Measurements from ENCODE around the gene APOBEC3B. TPM values are rescaled to one million over a fixed set of nuclear protein-coding genes. Genes with fewer than 3 reads are reported as not detected.
"Not testable (repeated sequence)": the region's sequence is repeated elsewhere in the genome, so short reads cannot be mapped to it uniquely, and the experiment has no call there.

Gene APOBEC3B
- total RNA-seq, 2 experiments from 2014 or later, result 12.1 to 13.3 TPM

GRCh38 chr22:39008271-39008850 lies 26.2 kb downstream of the APOBEC3B start:
- H3K27me3 Mint-ChIP-seq (ENCODE audit: low read depth); H3K36me3 Mint-ChIP-seq (ENCODE audit: low read depth); POLR2A ChIA-PET; H3K4me3 Mint-ChIP-seq; DNase-seq; ATAC-seq; H3K27ac Mint-ChIP-seq; H3K9me3 Mint-ChIP-seq (ENCODE audit: insufficient read depth): not testable (repeated sequence)
- H3K4me1 Mint-ChIP-seq (ENCODE audit: low read depth), result peaks cover 16% of the 10 kb centered on the region
- CTCF ChIA-PET, result interaction anchor here (1.5 to 1.9 kb wide), 2 partner anchors 138 to 163 kb away, joined by 4 to 5 read pairs; no protein-coding TSS in a partner anchor

- Mint-ChIP-seq H3K36me3 (ENCODE audit: low read depth) (peaks cover 11% of the 10 kb centered on the region), H3K9me3 (ENCODE audit: insufficient read depth) (peaks cover 2% of the 10 kb centered on the region), H3K27me3 (ENCODE audit: low read depth) (no peaks in the 10 kb centered on the region), H3K27ac (no peak overlapping the region), H3K4me3 (no peak overlapping the region), H3K4me1 (ENCODE audit: low read depth) (peaks cover 25% of the 10 kb centered on the region)
- DNase-seq (no peak), ATAC-seq (no peak)
- CTCF ChIA-PET, result no interaction called here
- POLR2A ChIA-PET, result no interaction called here
These were observed 28.8 kb downstream of the APOBEC3B start for GRCh38 chr22:39010946-39011345.

- peak overlapping the region; percentile 50 for H3K4me3 Mint-ChIP-seq
- H3K9me3 Mint-ChIP-seq (ENCODE audit: insufficient read depth), result peaks cover 2% of the 10 kb centered on the region
- peaks cover 34% of the 10 kb centered on the region for H3K4me1 Mint-ChIP-seq (ENCODE audit: low read depth)
- ChIA-PET CTCF (interaction anchor here (1.0 to 2.6 kb wide), 6 partner anchors 10 to 304 kb away, joined by 3 to 10 read pairs (median 5); partner anchors contain the start of gene APOBEC3B), POLR2A (interaction anchor here (0.8 kb wide), 1 partner anchor 307 kb away, joined by 5 read pairs; the partner anchor contains the start of gene RPL3)
- H3K27me3 Mint-ChIP-seq (ENCODE audit: low read depth), result no peaks in the 10 kb centered on the region
- peak overlapping the region; percentile 71 for H3K27ac Mint-ChIP-seq
- no peak for ATAC-seq
- H3K36me3 Mint-ChIP-seq (ENCODE audit: low read depth), result peaks cover 20% of the 10 kb centered on the region
- DNase-seq, result no peak
These were observed 30.7 kb downstream of the APOBEC3B start for GRCh38 chr22:39012533-39013511.

DNA sequence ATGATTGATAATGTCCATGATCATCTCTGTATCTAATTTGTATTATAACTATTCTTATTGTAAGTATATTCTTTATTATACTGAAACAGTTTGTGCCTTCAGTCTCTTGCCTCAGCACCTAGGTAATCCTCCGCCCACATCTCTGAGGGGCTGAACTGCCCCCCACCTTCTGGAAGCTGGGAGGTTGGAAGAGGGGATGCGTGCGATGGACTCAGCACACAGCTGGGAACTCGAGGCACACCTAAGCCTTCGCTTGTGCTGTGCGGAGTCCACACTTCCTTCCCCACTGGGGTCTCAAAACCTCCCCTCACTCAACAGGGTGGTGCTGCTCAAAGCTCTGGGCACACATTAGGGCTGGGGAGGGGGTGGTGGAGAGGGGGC lies 31.4 kb downstream of the APOBEC3B start:
- not testable (repeated sequence) for DNase-seq; H3K9me3 Mint-ChIP-seq (ENCODE audit: insufficient read depth); H3K27me3 Mint-ChIP-seq (ENCODE audit: low read depth); ATAC-seq
- Mint-ChIP-seq H3K36me3 (ENCODE audit: low read depth) (peaks cover 26% of the 10 kb centered on the region), H3K27ac (peak overlapping the region; percentile 97), H3K4me3 (peak overlapping the region; percentile 97), H3K4me1 (ENCODE audit: low read depth) (peaks cover 38% of the 10 kb centered on the region)
- CTCF ChIA-PET, result interaction anchor here (1.0 to 2.6 kb wide), 6 partner anchors 11 to 303 kb away, joined by 3 to 10 read pairs (median 5); partner anchors contain the start of gene APOBEC3B
- POLR2A ChIA-PET, result interaction anchor here (0.8 kb wide), 1 partner anchor 306 kb away, joined by 5 read pairs; the partner anchor contains the start of gene RPL3

GRCh38 chr22:39013942-39014722 lies 32.0 kb downstream of the APOBEC3B start, which contains the start of gene APOBEC3C:
Gene APOBEC3C (plus strand): TSS chr22:39014257. CDS start chr22:39014363, 106 bp downstream.
- peak within 1 kb of the TSS; percentile 97 for H3K27ac Mint-ChIP-seq
- peak; percentile 94 for DNase-seq
- ChIA-PET CTCF (interaction anchor here (1.0 to 2.6 kb wide), 8 partner anchors 11 to 302 kb away, joined by 3 to 14 read pairs (median 5); partner anchors contain the start of gene APOBEC3B), POLR2A (interaction anchor here (0.8 to 1.0 kb wide), 2 partner anchors 104 to 306 kb away, joined by 5 read pairs; partner anchors contain the start of gene RPL3)
- H3K9me3 Mint-ChIP-seq (ENCODE audit: insufficient read depth), result no peaks in the 10 kb centered on the region
- H3K36me3 Mint-ChIP-seq (ENCODE audit: low read depth), result peaks cover 30% of the 10 kb centered on the region
- peaks cover 42% of the 10 kb centered on the region for H3K4me1 Mint-ChIP-seq (ENCODE audit: low read depth)
- peak; percentile 95 for ATAC-seq
- peak within 1 kb of the TSS; percentile 97 for H3K4me3 Mint-ChIP-seq
- no peaks in the 10 kb centered on the region for H3K27me3 Mint-ChIP-seq (ENCODE audit: low read depth)

- ChIA-PET CTCF (interaction anchor here (0.8 to 2.6 kb wide), 5 partner anchors 12 to 302 kb away, joined by 3 to 14 read pairs (median 6); no protein-coding TSS in a partner anchor), POLR2A (interaction anchor here (1.0 kb wide), 1 partner anchor 104 kb away, joined by 5 read pairs; no protein-coding TSS in a partner anchor)
- Mint-ChIP-seq H3K36me3 (ENCODE audit: low read depth) (peaks cover 34% of the 10 kb centered on the region), H3K4me3 (peak overlapping the region; percentile 97), H3K27ac (peak overlapping the region; percentile 97), H3K4me1 (ENCODE audit: low read depth) (peaks cover 46% of the 10 kb centered on the region)
- H3K9me3 Mint-ChIP-seq (ENCODE audit: insufficient read depth); DNase-seq; H3K27me3 Mint-ChIP-seq (ENCODE audit: low read depth); ATAC-seq: not testable (repeated sequence)
These were observed 32.6 kb downstream of the APOBEC3B start for GRCh38 chr22:39014723-39015121.

DNA sequence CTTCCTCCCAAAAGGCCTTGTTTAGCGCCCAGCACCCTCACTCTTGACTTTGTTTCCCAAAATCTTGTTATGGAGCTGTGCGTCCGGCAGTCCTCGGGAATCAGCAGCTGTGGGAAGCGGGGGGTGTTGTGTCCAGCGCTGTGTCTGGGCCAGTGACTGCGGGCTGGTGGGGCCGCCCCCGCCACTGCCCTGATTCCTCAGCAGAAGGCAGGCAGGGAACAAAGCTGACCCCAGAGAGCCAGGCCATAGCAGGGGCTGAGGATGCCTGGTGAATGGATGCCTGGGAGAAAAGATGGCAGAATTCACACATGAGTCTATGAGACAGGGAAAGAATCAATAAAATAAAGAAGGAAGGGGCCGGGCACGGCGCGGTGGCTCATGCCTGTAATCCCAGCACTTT lies 34.4 kb downstream of the APOBEC3B start:
- ChIA-PET CTCF (interaction anchor here (1.1 to 2.6 kb wide), 2 partner anchors 11 to 147 kb away, joined by 3 to 14 read pairs; no protein-coding TSS in a partner anchor), POLR2A (interaction anchor here (0.7 kb wide), 1 partner anchor 45 kb away, joined by 3 read pairs; no protein-coding TSS in a partner anchor)
- Mint-ChIP-seq H3K27me3 (ENCODE audit: low read depth) (no peaks in the 10 kb centered on the region), H3K4me3 (peak overlapping the region; percentile 56), H3K4me1 (ENCODE audit: low read depth) (peaks cover 56% of the 10 kb centered on the region), H3K36me3 (ENCODE audit: low read depth) (peaks cover 44% of the 10 kb centered on the region), H3K9me3 (ENCODE audit: insufficient read depth) (no peaks in the 10 kb centered on the region), H3K27ac (no peak overlapping the region)
- ATAC-seq (no peak), DNase-seq (no peak)

GRCh38 chr22:39017596-39018365 lies 35.6 kb downstream of the APOBEC3B start:
- ChIA-PET CTCF (interaction anchor here (1.1 kb wide), 1 partner anchor 12 kb away, joined by 3 read pairs; no protein-coding TSS in a partner anchor), POLR2A (no interaction called here)
- ATAC-seq (no peak), DNase-seq (no peak)
- H3K27ac Mint-ChIP-seq, result peak overlapping the region; percentile 64
- H3K4me3 Mint-ChIP-seq, result no peak overlapping the region
- peaks cover 62% of the 10 kb centered on the region for H3K4me1 Mint-ChIP-seq (ENCODE audit: low read depth)
- H3K27me3 Mint-ChIP-seq (ENCODE audit: low read depth), result no peaks in the 10 kb centered on the region
- H3K9me3 Mint-ChIP-seq (ENCODE audit: insufficient read depth), result no peaks in the 10 kb centered on the region
- peaks cover 54% of the 10 kb centered on the region for H3K36me3 Mint-ChIP-seq (ENCODE audit: low read depth)

DNA sequence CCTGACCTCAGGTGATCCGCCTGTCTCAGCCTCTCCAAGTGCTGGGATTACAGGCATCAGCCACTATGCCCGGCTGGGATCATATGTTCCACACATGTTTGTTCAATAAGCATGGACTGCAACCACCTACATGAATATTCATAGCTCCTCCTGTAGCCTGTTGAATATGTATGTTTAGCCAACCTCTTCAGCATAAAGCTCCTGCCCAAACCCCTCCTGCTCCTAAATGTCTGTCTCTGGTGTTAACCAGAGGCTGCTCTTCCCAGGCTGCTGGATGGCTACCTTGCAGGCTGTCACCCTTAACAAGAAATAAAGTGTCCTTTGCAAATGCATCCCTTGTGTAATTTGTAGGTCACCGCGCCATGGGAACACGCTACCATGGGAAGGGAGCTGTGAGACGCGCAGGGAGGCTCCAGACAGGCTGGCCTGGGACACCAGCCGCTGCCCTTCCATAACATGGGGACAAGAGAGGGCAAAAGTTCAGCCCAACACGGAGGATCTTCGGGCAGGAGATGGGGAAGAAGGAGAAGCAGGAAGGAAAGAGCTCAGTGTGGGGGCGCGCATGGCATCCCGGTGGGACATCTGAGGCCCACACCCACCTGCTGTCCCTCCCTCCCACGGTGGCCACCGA lies 38.0 kb downstream of the APOBEC3B start:
- Mint-ChIP-seq H3K27ac (peak overlapping the region; percentile 95), H3K4me3 (peak overlapping the region; percentile 85), H3K4me1 (ENCODE audit: low read depth) (peaks cover 69% of the 10 kb centered on the region), H3K36me3 (ENCODE audit: low read depth) (peaks cover 64% of the 10 kb centered on the region)
- ATAC-seq; DNase-seq; POLR2A ChIA-PET; H3K27me3 Mint-ChIP-seq (ENCODE audit: low read depth); H3K9me3 Mint-ChIP-seq (ENCODE audit: insufficient read depth): not testable (repeated sequence)
- CTCF ChIA-PET, result interaction anchor here (0.6 to 1.6 kb wide), 2 partner anchors 17 to 150 kb away, joined by 3 to 4 read pairs; no protein-coding TSS in a partner anchor
